Measurements from ENCODE around the gene MCF2L.
"Not testable (repeated sequence)": the region's sequence is repeated elsewhere in the genome, so short reads cannot be mapped to it uniquely, and the experiment has no call there.

The MCF2L gene

GRCh38 chr13:113016526-113017295 lies 47.7 kb downstream of the MCF2L start:
- DNase-seq (ENCODE audit: low read depth), result no peak

GRCh38 chr13:113017506-113018215 lies 48.6 kb downstream of the MCF2L start:
- no peak for DNase-seq (ENCODE audit: low read depth)

GRCh38 chr13:113018676-113019465 lies 49.9 kb downstream of the MCF2L start:
- no peak for DNase-seq (ENCODE audit: low read depth)

- DNase-seq (ENCODE audit: low read depth), result no peak
Observed at GRCh38 chr13:113020323-113021080, 51.5 kb downstream of the MCF2L start.

GRCh38 chr13:113021391-113021790 lies 52.4 kb downstream of the MCF2L start:
- DNase-seq (ENCODE audit: low read depth), result no peak

DNA sequence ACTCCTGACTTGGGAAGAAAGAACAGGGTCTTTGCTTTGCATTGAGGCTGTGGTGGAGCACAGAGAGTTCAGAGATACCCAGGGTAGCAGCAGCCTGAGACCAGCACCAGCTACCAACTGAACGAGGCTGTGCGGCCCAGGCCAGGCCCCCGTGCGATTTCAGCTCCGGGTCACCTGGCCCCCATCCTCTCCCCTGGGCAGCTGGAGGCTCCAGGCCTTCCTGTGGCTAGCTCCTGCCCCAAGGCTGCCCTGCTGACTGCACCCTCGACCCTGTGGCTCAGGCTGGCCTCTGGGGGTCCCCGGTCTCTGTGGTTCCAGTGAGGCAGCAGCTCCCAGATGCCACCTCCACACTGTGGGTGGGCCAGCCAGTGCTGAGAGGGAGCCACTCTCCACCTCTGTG lies 52.8 kb downstream of the MCF2L start:
- DNase-seq (ENCODE audit: low read depth), result no peak

DNA sequence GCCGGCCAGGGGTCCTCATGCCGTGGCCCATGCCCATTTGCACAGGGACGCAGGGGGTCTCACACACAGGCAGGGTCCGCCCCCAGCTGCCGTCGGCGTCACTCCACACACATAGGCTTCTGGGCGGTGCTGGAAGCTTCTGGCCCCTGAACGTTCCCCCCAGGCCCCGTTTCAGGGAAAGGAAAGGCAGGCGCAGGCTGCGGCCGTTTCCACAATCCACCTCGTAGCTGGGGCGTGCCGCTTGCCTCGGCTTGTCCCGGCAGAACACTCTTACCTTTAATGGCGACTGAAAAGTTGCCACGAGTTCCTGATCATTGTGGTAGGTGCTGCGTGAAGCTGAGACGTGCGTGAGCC lies 53.4 kb downstream of the MCF2L start:
- DNase-seq (ENCODE audit: low read depth), result no peak

- DNase-seq (ENCODE audit: low read depth), result no peak
Observed at GRCh38 chr13:113022745-113023574, 53.9 kb downstream of the MCF2L start.

- no peak for DNase-seq (ENCODE audit: low read depth)
Observed at GRCh38 chr13:113023694-113024430, 54.8 kb downstream of the MCF2L start.

DNA sequence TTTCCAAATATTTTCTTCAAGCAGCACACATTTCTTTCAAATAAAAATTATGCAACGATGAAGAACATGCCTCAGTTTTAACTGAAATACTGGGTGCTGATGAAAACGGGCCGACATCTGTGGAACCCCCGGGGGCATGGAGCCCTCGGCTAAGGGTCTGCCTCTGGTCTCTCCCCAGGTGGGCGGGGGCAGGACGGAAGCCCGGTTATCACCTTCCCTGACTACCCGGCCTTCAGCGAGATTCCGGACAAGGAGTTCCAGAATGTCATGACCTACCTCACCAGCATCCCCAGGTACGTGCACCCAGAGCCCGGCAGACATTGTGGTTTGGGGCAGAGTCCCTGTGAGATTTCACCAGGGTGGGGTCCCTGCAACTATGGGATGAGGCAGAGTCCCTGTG lies 55.5 kb downstream of the MCF2L start:
- no peak for DNase-seq (ENCODE audit: low read depth)

DNA sequence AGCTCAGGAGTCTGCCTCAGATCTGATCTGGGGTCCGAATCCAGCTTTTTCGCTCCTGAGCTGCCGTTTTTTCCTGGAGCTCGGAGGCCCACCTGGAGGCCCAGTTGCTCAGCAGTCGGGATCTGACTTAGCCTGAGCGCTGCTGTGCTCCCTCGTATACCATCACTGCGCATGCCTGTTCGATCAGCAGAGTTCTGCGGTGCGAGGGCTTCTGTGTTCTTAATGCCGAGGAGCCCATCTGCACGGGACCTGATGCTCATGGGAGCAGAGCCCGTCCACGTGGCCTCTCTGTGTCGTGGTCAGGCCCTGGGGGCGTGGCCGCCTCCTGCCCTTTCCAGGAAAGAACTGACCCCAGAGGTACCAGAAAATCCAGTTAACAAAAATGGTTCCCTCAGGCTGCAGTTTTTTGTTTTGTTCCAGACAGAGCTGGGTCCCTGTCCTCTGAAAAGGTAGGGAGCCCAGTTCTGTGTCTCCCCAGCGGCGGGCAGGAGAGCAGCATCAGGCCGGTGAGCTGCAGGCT lies 57.4 kb downstream of the MCF2L start:
- DNase-seq (ENCODE audit: low read depth), result no peak

GRCh38 chr13:113027095-113027494 lies 58.1 kb downstream of the MCF2L start:
- no peak for DNase-seq (ENCODE audit: low read depth)

DNA sequence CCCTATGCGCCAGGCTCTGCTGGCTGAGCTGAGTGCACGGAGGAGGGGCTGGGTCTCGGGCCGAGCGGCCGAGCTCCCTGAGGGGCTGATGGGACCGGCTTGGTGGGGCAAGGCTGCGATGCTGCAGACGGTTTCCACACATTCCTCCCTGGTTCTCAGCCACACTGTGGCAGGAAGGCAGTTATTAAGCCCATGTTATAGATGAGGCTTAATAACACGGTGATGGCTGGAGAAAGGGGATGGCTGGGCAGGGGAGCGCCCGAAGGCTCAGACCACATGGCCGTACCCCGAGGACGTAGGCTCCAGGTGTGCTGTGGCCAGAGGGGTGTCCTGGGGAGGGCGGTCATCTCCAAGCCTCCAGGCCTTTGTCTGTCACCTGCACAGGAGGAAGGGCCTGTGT lies 58.6 kb downstream of the MCF2L start:
- no peak for DNase-seq (ENCODE audit: low read depth)

GRCh38 chr13:113028336-113029060 lies 59.5 kb downstream of the MCF2L start:
- DNase-seq (ENCODE audit: low read depth), result no peak

GRCh38 chr13:113029061-113029445 lies 60.0 kb downstream of the MCF2L start:
- DNase-seq (ENCODE audit: low read depth), result no peak

- DNase-seq (ENCODE audit: low read depth), result no peak
Observed at GRCh38 chr13:113029487-113030258, 60.7 kb downstream of the MCF2L start.

- not testable (repeated sequence) for DNase-seq (ENCODE audit: low read depth)
Observed at GRCh38 chr13:113030259-113030640, 61.2 kb downstream of the MCF2L start.

DNA sequence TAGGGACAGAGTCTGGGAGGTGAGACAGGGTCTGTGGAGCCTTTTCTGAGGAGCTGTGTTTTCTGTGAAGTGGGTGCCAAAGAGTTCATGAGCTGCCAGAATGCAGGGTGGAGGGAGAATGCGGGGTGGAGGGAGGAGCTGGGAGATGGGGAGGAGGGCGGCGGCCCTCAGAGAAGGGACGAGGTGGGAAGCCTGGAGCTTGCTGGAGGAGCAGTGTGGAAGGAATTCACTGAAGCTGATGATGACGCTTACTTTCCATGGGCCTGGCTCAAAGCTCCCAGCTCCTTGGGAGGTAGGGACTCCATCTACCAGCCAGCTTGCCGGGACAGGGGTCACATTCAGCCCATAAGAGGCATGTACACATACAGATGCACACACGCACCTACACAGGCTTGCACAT lies 62.5 kb downstream of the MCF2L start:
- DNase-seq (ENCODE audit: low read depth), result no peak

GRCh38 chr13:113032291-113032690 lies 63.3 kb downstream of the MCF2L start:
- no peak for DNase-seq (ENCODE audit: low read depth)
